Activated naive CD4-positive, alpha-beta T cell treated with anti-CD3 and anti-CD28 coated beads, Interleukin-2, amount 50 U/mL, for 24 hours (primary cell): ENCODE measurements around the gene NEK11.
A peak's percentile ranks its signal among the peaks of the same experiment; 100 is the strongest.
"Not testable (repeated sequence)": the region's sequence is repeated elsewhere in the genome, so short reads cannot be mapped to it uniquely, and the experiment has no call there.

Source experiments
- H3K27ac Mint-ChIP-seq: one replicate; pipeline ENCODE4 v1.8.0; 2021; ENCODE audit warnings: mild to moderate bottlenecking, mixed read lengths
- H3K27me3 Mint-ChIP-seq: one replicate; pipeline ENCODE4 v1.8.0; 2021; ENCODE audit warnings: mixed read lengths
- H3K36me3 Mint-ChIP-seq: one replicate; pipeline ENCODE4 v1.8.0; 2021; ENCODE audit warnings: mixed read lengths
- H3K4me1 Mint-ChIP-seq: one replicate; pipeline ENCODE4 v1.8.0; 2021; ENCODE audit warnings: mixed read lengths
- H3K4me3 Mint-ChIP-seq: one replicate; pipeline ENCODE4 v1.8.0; 2021; ENCODE audit warnings: mild to moderate bottlenecking, mixed read lengths
- H3K9me3 Mint-ChIP-seq: one replicate; pipeline ENCODE4 v1.8.0; 2021; ENCODE audit warnings: mixed read lengths

NEK11 gene

DNA sequence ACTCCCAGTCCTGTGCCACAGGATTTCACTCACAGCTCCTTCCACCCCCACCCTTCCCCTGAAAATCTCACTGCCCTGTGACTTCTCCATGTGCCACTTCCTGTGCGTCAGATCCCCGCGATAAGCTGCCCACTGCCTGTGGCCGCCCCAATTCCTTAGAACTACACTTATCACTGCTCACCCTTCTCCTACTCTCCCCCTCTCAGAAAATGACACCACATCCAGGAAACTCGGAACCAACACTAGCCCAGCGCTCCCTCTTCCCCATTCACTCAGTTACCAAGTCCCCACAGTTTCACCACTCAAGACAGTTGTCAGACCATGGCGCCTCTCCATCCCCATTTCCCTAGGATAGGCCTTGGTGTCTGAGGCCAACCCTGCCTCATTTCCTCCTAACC, 334.4 kb downstream of the NEK11 start:
- not testable (repeated sequence) for H3K27ac Mint-ChIP-seq, H3K36me3 Mint-ChIP-seq, H3K4me1 Mint-ChIP-seq, H3K4me3 Mint-ChIP-seq
- Mint-ChIP-seq H3K27me3 (peaks cover 35% of the 10 kb centered on the region), H3K9me3 (peaks cover 11% of the 10 kb centered on the region)

DNA sequence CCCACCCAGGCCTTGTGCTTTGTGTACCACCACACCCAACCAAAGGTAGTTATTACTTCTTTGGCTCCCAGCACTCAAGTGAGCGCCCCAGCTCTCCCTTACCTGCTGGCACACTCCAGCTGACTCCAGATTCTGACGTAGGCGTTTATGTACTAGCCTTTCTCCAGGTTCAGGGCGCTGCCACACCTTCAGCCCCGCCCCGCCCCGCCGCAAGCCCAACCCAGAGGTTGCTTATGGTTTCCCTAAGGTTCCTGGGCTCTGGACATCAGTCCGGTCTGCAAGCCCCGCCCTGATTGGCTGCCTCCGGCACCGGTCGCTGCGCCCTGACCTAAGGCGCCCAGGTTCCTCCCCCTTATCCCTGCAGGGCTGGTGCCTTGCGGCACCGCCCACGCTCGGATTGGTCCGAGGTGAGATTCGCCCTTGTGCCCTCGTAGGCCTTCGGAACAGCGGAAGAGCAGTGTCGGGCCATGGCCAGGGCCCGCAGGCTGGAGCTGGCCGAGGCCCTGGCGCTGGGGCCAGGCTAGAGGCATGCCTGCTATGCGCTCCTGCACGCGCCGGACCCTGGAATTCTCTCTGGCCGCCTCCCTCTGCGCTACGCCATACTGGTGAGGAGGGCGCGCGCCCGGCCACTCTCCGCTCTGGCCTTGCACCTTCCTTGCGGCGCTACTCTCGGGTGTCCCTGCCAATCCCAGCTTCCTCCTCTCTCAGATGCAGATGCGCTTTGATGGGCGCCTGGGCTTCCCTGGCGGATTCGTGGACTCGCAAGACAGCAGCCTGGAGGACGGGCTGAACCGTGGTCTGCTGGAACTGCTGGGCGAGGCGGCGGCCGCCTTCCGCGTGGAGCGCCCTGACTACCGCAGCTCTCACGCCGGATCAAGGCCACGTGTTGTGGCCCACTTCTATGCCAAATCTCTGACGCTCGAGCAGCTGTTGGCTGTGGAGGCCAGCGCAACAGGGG, 335.1 kb downstream of the NEK11 start:
- H3K27me3 Mint-ChIP-seq = peaks cover 31% of the 10 kb centered on the region
- H3K9me3 Mint-ChIP-seq = peaks cover 11% of the 10 kb centered on the region
- no peak overlapping the region for H3K27ac Mint-ChIP-seq
- H3K4me3 Mint-ChIP-seq = peak overlapping the region; percentile 67
- H3K4me1 Mint-ChIP-seq = peaks cover 7% of the 10 kb centered on the region
- no peaks in the 10 kb centered on the region for H3K36me3 Mint-ChIP-seq

DNA sequence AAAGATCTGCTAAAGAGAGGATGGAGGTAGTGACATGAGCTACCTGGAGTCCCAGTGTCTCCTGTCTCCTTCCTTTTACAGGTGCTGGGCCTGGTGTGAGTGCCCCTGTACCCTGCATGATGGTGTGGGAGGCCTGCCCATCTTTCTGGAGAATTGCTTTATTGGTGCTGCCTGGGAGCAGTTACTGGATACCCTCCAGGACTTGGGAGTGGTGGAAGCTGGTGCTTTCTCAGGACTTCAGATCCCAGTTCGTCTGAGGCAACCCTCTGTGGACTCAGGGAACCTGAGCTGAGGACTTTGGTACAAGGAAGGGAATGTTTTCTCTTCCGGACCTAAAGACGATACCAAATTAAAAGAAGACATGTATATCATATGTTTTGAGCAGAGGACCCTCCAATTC, 336.6 kb downstream of the NEK11 start:
- Mint-ChIP-seq H3K4me1 (peaks cover 7% of the 10 kb centered on the region), H3K27me3 (peaks cover 30% of the 10 kb centered on the region), H3K36me3 (no peaks in the 10 kb centered on the region), H3K27ac (no peak overlapping the region), H3K4me3 (no peak overlapping the region), H3K9me3 (peaks cover 11% of the 10 kb centered on the region)

DNA sequence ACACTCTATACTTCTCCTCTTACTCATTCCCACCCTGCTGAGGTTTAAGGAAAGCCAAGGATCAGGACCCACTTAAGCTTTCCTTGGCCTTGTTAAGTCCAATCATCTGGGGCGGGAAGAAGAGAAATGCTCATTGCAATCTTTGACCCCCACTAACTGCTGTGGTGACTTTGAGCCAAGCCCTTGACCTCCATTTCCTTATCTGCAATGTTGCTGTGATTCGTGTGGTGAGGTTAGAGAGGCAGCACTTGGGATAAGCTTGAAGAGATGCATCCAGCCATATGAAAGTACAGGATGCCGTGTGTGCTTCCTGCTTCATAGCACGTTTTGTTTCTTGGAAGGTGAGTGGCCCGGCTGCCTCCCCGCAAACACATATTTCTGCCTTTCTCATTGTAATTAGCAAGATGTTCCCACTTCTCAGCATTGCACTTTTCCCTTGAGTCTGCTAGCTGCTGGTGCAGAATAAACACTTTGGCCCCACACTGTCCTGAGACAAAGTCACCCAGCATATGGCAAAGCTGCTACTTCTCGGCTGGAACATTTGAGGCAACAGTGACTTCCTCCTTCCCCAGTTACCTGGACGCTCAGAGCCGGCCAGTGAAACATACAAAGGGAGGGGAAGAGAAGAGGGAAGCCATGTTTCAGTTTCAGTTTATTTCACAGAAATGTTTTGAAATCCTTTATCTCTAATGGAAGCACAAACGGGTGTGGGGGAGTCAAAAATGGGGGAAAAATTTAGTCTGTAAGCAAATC, 344.4 kb downstream of the NEK11 start:
- no peaks in the 10 kb centered on the region for H3K9me3 Mint-ChIP-seq
- no peaks in the 10 kb centered on the region for H3K4me1 Mint-ChIP-seq
- no peak overlapping the region for H3K27ac Mint-ChIP-seq
- H3K4me3 Mint-ChIP-seq = no peak overlapping the region
- peaks cover 3% of the 10 kb centered on the region for H3K36me3 Mint-ChIP-seq
- no peaks in the 10 kb centered on the region for H3K27me3 Mint-ChIP-seq

DNA sequence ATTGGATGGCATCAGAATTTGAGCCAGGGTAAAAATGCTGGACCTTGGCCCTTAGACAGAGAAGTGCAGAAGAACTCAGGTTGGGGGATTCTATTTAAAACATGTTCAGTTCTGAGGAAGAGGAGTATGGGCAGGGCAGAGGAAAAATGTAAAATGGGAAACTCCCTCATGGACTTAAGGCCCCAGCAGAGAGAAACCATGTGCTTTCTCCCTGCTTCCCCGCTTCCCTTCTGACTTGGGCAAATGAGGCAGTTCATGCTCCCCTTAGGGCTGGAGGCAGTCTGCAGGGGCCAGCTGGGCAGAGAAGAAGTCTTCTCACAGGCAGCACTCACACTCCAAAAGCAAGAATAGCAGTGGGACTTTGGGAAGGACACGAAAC, 345.0 kb downstream of the NEK11 start:
- Mint-ChIP-seq H3K9me3 (no peaks in the 10 kb centered on the region), H3K36me3 (peaks cover 3% of the 10 kb centered on the region), H3K27ac (no peak overlapping the region), H3K4me3 (no peak overlapping the region), H3K4me1 (no peaks in the 10 kb centered on the region), H3K27me3 (no peaks in the 10 kb centered on the region)

DNA sequence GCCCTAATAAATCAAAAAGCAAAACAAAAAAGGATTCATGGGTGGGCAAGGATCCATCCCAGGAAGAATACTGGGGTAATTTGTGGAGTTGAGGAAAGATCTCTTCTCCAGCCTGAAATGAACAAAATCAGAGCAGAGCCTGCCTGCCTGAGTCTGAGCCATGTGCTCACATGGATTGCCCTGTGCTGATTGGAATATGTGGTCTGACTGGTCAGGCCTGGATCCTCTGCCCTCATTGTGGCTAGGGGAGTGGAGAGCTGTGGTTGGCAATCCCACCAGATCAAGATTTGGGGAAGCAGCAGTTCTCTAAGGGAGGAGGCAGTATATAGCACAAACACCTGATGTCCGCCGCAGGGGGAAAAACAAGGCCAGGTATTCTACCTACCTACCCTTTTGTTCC, 348.1 kb downstream of the NEK11 start:
- Mint-ChIP-seq H3K27me3 (no peaks in the 10 kb centered on the region), H3K4me1 (peaks cover 3% of the 10 kb centered on the region), H3K27ac (no peak overlapping the region), H3K9me3 (no peaks in the 10 kb centered on the region), H3K36me3 (peaks cover 5% of the 10 kb centered on the region), H3K4me3 (no peak overlapping the region)

DNA sequence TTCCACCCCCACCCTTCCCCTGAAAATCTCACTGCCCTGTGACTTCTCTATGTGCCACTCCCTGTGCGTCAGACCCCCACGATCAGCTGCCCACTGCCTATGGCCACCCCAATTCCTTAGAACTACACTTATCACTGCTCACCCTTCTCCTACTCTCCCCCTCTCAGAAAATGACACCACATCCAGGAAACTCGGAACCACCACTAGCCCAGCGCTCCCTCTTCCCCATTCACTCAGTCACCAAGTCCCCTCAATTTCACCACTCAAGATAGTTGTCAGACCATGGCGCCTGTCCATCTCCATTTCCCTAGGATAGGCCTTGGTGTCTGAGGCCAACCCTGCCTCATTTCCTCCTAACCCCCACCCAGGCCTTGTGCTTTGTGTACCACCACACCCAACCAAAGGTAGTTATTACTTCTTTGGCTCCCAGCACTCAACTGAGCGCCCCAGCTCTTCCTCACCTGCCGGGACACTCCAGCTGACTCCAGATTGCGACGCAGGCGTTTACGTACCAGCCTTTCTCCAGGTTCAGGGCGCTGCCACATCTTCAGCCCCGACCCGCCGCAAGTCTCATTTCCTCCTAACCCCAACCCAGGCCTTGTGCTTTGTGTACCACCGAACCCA, 354.3 kb downstream of the NEK11 start:
- Mint-ChIP-seq H3K27ac (peak overlapping the region; percentile 92), H3K4me1 (peaks cover 19% of the 10 kb centered on the region), H3K4me3 (peak overlapping the region; percentile 95)
- not testable (repeated sequence) for H3K27me3 Mint-ChIP-seq, H3K36me3 Mint-ChIP-seq, H3K9me3 Mint-ChIP-seq

DNA sequence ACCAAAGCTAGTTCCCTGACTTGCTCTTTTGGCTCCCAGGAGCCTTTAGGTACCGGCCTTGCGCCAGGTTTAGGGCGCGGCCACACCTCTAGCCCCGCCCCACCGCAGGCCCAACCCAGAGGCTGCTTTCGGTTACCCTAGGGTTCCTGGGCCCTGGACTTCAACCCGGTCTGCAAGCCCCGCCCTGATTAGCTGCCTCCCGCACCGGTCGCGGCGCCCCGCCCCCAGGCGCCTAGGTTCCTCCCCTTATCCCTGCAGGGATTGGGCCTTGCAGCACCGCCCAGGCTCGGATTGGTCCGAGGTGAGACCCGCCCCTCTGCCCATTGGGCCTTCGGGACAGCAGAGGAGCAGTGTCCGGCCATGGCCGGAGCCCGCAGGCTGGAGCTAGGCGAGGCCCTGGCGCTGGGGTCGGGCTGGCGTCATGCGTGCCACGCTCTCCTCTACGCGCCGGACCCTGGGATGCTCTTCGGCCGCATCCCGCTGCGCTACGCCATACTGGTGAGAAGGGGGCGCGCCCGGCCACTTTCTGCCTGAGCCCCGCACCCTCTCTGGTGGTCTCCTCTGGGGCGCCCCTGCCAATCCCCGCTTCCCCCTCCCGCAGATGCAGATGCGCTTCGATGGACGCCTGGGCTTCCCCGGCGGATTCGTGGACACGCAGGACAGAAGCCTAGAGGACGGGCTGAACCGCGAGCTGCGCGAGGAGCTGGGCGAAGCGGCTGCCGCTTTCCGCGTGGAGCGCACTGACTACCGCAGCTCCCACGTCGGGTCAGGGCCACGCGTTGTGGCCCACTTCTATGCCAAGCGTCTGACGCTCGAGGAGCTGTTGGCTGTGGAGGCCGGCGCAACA, 355.0 kb downstream of the NEK11 start, which contains the start of gene NUDT16:
NUDT16 (plus strand) TSS at position 330 of the 847 bp plus-strand sequence; CDS start at position 361, 31 bp downstream.
- Mint-ChIP-seq H3K36me3 (peaks cover 4% of the 10 kb centered on the region), H3K4me1 (peaks cover 27% of the 10 kb centered on the region), H3K27me3 (no peaks in the 10 kb centered on the region)

DNA sequence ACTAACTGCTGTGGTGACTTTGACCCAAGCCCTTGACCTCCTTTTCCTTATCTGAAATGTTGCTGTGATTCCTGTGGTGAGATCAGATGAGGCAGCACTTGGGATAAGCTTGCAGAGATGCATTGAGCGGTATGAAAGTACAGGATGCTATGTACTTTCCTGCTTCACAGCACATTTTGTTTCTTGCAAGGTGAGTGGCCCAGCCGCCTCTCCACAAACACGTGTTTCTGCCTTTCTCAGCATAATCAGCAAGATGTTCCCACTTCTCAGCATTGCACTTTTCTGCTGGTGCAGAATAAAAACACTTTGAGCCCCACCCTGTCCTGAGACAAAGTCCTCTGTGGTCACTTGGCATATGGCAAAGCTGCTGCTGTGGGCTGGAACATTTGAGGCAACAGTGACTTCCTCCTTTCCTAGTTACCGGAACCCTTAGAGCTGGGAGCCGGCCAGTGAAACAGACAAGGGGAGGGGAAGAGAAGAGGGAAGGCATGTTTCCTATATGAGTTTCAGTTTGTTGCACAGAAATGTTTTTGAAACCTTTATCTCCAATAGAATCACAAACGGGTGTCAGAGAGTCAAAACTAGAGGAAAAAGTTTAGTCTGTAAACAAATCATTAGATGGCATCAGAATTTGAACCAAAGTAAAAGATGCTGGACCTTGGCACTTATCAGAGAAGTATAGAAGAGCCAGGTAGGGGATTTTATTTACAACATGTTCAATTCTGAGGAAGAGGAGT, 359.9 kb downstream of the NEK11 start:
- Mint-ChIP-seq H3K36me3 (peaks cover 2% of the 10 kb centered on the region), H3K27me3 (peaks cover 1% of the 10 kb centered on the region), H3K27ac (no peak overlapping the region), H3K4me3 (no peak overlapping the region), H3K9me3 (no peaks in the 10 kb centered on the region), H3K4me1 (peaks cover 19% of the 10 kb centered on the region)

More for the DNA sequence above, 355.0 kb downstream of the NEK11 start, which contains the start of gene NUDT16:
- Mint-ChIP-seq H3K27ac (peak within 1 kb of the TSS; percentile 92), H3K9me3 (no peaks in the 10 kb centered on the region), H3K4me3 (peak within 1 kb of the TSS; percentile 95)

DNA sequence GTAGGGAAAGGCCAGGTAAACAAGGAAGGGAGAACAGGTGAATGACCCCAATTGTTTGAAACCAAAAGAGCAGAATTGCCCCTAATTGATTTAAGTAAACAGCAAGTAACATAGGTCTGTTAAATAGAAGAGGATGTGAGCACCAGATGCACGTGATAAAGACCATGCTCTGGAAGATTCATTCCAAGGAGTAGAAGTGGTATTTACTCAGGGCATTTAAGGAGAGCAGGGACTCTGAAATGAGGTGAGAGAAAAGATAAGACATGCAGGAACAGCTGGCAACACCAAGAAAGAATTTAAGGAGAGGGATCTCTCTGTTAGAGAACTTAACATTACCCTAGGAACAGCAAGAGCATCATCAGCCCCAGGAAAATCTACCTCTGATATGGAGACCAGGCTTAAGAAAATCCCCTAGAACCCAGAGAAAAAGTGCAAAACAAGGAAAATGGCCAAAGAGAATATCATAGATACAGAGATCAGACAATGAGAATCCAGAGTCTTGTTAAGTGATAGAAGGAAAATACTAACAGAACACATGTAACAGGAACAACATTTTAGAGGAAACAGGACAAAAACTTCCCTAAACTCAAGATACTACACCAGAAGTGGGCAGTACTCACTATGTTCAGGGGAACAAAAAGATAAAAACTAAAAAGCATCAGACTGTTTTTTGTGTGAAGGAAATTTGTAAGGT, 361.3 kb downstream of the NEK11 start:
- peaks cover 1% of the 10 kb centered on the region for H3K27me3 Mint-ChIP-seq
- H3K4me3 Mint-ChIP-seq = no peak overlapping the region
- peaks cover 2% of the 10 kb centered on the region for H3K36me3 Mint-ChIP-seq
- H3K9me3 Mint-ChIP-seq = no peaks in the 10 kb centered on the region
- H3K27ac Mint-ChIP-seq = no peak overlapping the region
- H3K4me1 Mint-ChIP-seq = peaks cover 12% of the 10 kb centered on the region

DNA sequence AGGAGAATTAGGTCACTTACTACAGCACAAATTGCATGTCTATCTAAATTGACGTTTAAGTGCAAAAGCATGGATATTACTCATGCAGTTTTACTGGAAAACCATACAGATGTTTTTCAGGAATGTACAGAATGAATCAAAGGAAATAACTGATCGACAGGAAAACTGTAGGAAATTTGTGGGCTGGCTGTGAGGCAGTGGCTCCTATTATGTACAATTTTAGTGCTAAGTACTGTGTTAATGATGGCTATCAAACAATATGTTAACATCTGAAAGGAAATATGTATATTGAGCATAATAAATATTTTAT, 361.8 kb downstream of the NEK11 start:
- Mint-ChIP-seq H3K4me1 (peaks cover 12% of the 10 kb centered on the region), H3K9me3 (no peaks in the 10 kb centered on the region), H3K4me3 (no peak overlapping the region), H3K36me3 (peaks cover 2% of the 10 kb centered on the region), H3K27me3 (peaks cover 1% of the 10 kb centered on the region), H3K27ac (no peak overlapping the region)

DNA sequence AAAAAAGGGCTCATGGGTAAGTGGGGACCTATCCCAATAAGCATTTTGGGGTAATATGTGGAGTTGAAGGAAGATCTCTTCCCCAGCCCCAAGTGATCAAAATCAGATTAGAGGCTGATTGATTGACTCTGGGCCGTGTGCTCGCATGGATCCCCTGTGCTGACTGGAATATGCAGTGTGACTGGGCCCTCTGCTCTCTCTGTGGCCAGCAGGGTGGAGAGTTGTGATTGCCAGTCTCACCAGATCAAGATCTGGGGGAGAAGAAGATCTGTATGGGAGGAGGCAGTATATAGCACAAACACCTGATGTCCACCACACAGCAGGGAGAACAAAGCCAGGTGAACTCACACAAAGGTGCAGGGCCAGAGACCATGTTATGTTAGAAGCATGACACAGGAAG, 363.7 kb downstream of the NEK11 start:
- H3K4me1 Mint-ChIP-seq = peaks cover 12% of the 10 kb centered on the region
- no peak overlapping the region for H3K27ac Mint-ChIP-seq
- no peaks in the 10 kb centered on the region for H3K36me3 Mint-ChIP-seq
- no peaks in the 10 kb centered on the region for H3K9me3 Mint-ChIP-seq
- H3K4me3 Mint-ChIP-seq = no peak overlapping the region
- peaks cover 1% of the 10 kb centered on the region for H3K27me3 Mint-ChIP-seq

DNA sequence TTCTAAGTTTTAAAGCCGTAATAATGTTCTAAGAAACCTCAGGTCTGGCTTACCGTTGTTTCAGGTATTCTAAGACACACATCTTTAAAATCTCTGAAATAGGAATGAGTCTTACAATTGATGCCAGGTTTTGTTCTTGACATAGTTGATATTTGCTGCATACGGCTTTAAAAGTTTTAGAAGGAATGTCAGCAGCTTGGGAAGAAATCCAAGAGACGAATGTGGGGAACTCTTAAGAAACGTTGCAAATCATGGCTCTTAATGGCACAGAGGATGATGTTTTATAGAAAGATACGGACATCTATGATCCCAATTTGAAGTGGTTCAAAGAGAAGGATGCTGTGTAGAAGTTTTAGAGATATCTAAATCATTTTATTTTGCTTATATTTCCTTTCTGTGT, 366.4 kb downstream of the NEK11 start:
- Mint-ChIP-seq H3K4me3 (no peak overlapping the region), H3K36me3 (no peaks in the 10 kb centered on the region), H3K27me3 (peaks cover 1% of the 10 kb centered on the region), H3K9me3 (no peaks in the 10 kb centered on the region), H3K4me1 (no peaks in the 10 kb centered on the region), H3K27ac (no peak overlapping the region)

DNA sequence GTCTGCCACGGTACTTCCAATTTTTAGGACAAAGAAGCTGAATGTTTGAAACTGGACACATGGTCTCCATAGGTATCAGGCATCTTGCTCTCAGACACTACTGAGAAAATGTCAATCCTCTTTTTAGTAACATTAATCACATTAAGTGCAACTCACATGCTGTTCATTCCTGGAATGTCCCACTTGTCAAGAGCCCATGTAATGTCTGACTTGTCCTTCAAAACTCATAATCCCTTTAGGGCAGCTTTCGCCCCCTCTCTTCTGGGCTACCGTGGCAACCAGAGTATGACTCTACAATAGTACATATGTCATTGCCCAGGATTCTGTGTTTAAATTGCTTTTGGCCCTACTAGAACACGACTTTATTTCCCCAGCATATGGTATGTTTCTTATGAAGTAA, 367.2 kb downstream of the NEK11 start:
- no peak overlapping the region for H3K27ac Mint-ChIP-seq
- peaks cover 1% of the 10 kb centered on the region for H3K27me3 Mint-ChIP-seq
- H3K36me3 Mint-ChIP-seq = no peaks in the 10 kb centered on the region
- H3K4me3 Mint-ChIP-seq = no peak overlapping the region
- H3K4me1 Mint-ChIP-seq = no peaks in the 10 kb centered on the region
- H3K9me3 Mint-ChIP-seq = no peaks in the 10 kb centered on the region
